ENCODE measurements around the gene WEE1.

The WEE1 gene

GRCh38 chr11:9616042-9616675 lies 42.7 kb downstream of the WEE1 start:
- no peak for TF ChIP-seq SIN3A (IDR thresholded peaks at IDR 0.05; ENCODE audit: borderline replicate concordance, insufficient read depth, low read length)
- TF ChIP-seq POLR2AphosphoS5 (IDR thresholded peaks at IDR 0.05; ENCODE audit: low read depth, low read length), result no peak
- TF ChIP-seq TAF1 (IDR thresholded peaks at IDR 0.05; ENCODE audit: borderline replicate concordance, insufficient read depth, low read length), result no peak
- no peak for TF ChIP-seq REST (IDR thresholded peaks at IDR 0.05; ENCODE audit: insufficient read depth in 1 of 2, low read depth in 2 of 2, low read length in 2 of 2)
- TF ChIP-seq FOXP2 (optimal IDR thresholded peaks at IDR 0.05; ENCODE audit: borderline replicate concordance, extremely low read depth, extremely low read length, insufficient read depth), result no peak

GRCh38 chr11:9616858-9617257 lies 43.4 kb downstream of the WEE1 start:
- no peak for TF ChIP-seq TAF1 (IDR thresholded peaks at IDR 0.05; ENCODE audit: borderline replicate concordance, insufficient read depth, low read length)
- TF ChIP-seq POLR2AphosphoS5 (IDR thresholded peaks at IDR 0.05; ENCODE audit: low read depth, low read length), result no peak
- no peak for TF ChIP-seq REST (IDR thresholded peaks at IDR 0.05; ENCODE audit: insufficient read depth in 1 of 2, low read depth in 2 of 2, low read length in 2 of 2)
- TF ChIP-seq FOXP2 (optimal IDR thresholded peaks at IDR 0.05; ENCODE audit: borderline replicate concordance, extremely low read depth, extremely low read length, insufficient read depth), result no peak

GRCh38 chr11:9617940-9618339 lies 44.5 kb downstream of the WEE1 start:
- TF ChIP-seq POLR2AphosphoS5 (IDR thresholded peaks at IDR 0.05; ENCODE audit: low read depth, low read length) (no peak), SIN3A (IDR thresholded peaks at IDR 0.05; ENCODE audit: borderline replicate concordance, insufficient read depth, low read length) (no peak), TAF1 (IDR thresholded peaks at IDR 0.05; ENCODE audit: borderline replicate concordance, insufficient read depth, low read length) (no peak), REST (IDR thresholded peaks at IDR 0.05; ENCODE audit: insufficient read depth in 1 of 2, low read depth in 2 of 2, low read length in 2 of 2) (no peak), FOXP2 (optimal IDR thresholded peaks at IDR 0.05; ENCODE audit: borderline replicate concordance, extremely low read depth, extremely low read length, insufficient read depth) (no peak)

GRCh38 chr11:9619004-9619403 lies 45.5 kb downstream of the WEE1 start:
- no peak for TF ChIP-seq REST (IDR thresholded peaks at IDR 0.05; ENCODE audit: insufficient read depth in 1 of 2, low read depth in 2 of 2, low read length in 2 of 2)
- no peak for TF ChIP-seq FOXP2 (optimal IDR thresholded peaks at IDR 0.05; ENCODE audit: borderline replicate concordance, extremely low read depth, extremely low read length, insufficient read depth)
- no peak for TF ChIP-seq SIN3A (IDR thresholded peaks at IDR 0.05; ENCODE audit: borderline replicate concordance, insufficient read depth, low read length)
- no peak for TF ChIP-seq TAF1 (IDR thresholded peaks at IDR 0.05; ENCODE audit: borderline replicate concordance, insufficient read depth, low read length)
- no peak for TF ChIP-seq POLR2AphosphoS5 (IDR thresholded peaks at IDR 0.05; ENCODE audit: low read depth, low read length)

- TF ChIP-seq POLR2AphosphoS5 (IDR thresholded peaks at IDR 0.05; ENCODE audit: low read depth, low read length) (no peak), SIN3A (IDR thresholded peaks at IDR 0.05; ENCODE audit: borderline replicate concordance, insufficient read depth, low read length) (no peak), FOXP2 (optimal IDR thresholded peaks at IDR 0.05; ENCODE audit: borderline replicate concordance, extremely low read depth, extremely low read length, insufficient read depth) (no peak), REST (IDR thresholded peaks at IDR 0.05; ENCODE audit: insufficient read depth in 1 of 2, low read depth in 2 of 2, low read length in 2 of 2) (no peak), TAF1 (IDR thresholded peaks at IDR 0.05; ENCODE audit: borderline replicate concordance, insufficient read depth, low read length) (no peak)
These were observed 46.5 kb downstream of the WEE1 start for GRCh38 chr11:9619971-9620370.
